GM23248 (cell line): Measurements from ENCODE around the gene ISYNA1. TPM values are rescaled to one million over a fixed set of nuclear protein-coding genes. Genes with fewer than 3 reads are reported as not detected.
A peak's percentile ranks its signal among the peaks of the same experiment; 100 is the strongest.

Experiments
- DNase-seq: peaks from one replicate; pipeline ENCODE4 v3.0.0-alpha.2; 2015
- H2AFZ ChIP-seq: fragments of 200-600 bp; sonication (generic); 2 replicates; pipeline ENCODE4 v1.6.1; 2016; ENCODE audit warnings: antibody characterized with exemption
- H3F3A ChIP-seq: fragments of 200-600 bp; sonication (generic); 2 replicates; pipeline ENCODE4 v1.6.1; 2016; ENCODE audit warnings: mild to moderate bottlenecking, antibody characterized with exemption, mixed run types; ENCODE audit not compliant: insufficient read depth
- H3K27ac ChIP-seq: fragments of 200-600 bp; sonication (generic); 2 replicates; pipeline ENCODE4 v1.5.1; 2016; ENCODE audit warnings: mild to moderate bottlenecking
- H3K27me3 ChIP-seq: fragments of 200-600 bp; sonication (generic); replicated peaks from 2 replicates; pipeline ENCODE4 v1.6.1; 2016; ENCODE audit warnings: mild to moderate bottlenecking; ENCODE audit not compliant: insufficient read depth
- H3K36me3 ChIP-seq: fragments of 200-600 bp; sonication (generic); 2 replicates; pipeline ENCODE4 v1.6.1; 2016; ENCODE audit warnings: low read depth, mild to moderate bottlenecking
- H3K4me1 ChIP-seq: fragments of 200-600 bp; sonication (generic); 2 replicates; pipeline ENCODE4 v1.6.1; 2016; ENCODE audit warnings: mild to moderate bottlenecking; ENCODE audit not compliant: insufficient read depth
- H3K4me2 ChIP-seq: fragments of 200-600 bp; sonication (generic); one replicate; pipeline ENCODE4 v1.6.1; 2016; ENCODE audit warnings: mild to moderate bottlenecking; ENCODE audit not compliant: unreplicated experiment
- H3K4me3 ChIP-seq: fragments of 200-600 bp; sonication (generic); 2 replicates; pipeline ENCODE4 v1.5.1; 2016; ENCODE audit warnings: mild to moderate bottlenecking
- H3K79me2 ChIP-seq: fragments of 200-600 bp; sonication (generic); 2 replicates; pipeline ENCODE4 v1.6.1; 2016; ENCODE audit warnings: mild to moderate bottlenecking; ENCODE audit not compliant: insufficient read depth
- H3K9ac ChIP-seq: fragments of 200-600 bp; sonication (generic); 2 replicates; pipeline ENCODE4 v1.6.1; 2016; ENCODE audit warnings: mild to moderate bottlenecking
- H3K9me2 ChIP-seq: fragments of 200-600 bp; sonication (generic); 2 replicates; pipeline ENCODE4 v1.6.1; 2016; ENCODE audit warnings: mixed run types, mild to moderate bottlenecking, moderate library complexity; ENCODE audit not compliant: insufficient read depth
- H3K9me3 ChIP-seq: fragments of 200-600 bp; sonication (generic); one replicate; pipeline ENCODE4 v1.6.1; 2017; ENCODE audit warnings: low read depth
- H4K20me1 ChIP-seq: fragments of 200-600 bp; sonication (generic); 2 replicates; pipeline ENCODE4 v1.6.0; 2016; ENCODE audit not compliant: insufficient read depth
- EZH2 ChIP-seq: fragments of 200-600 bp; sonication (generic); IDR thresholded peaks from 2 replicates; pipeline ENCODE4 v1.6.1; 2018; ENCODE audit warnings: antibody characterized with exemption, mild to moderate bottlenecking; ENCODE audit not compliant: insufficient read depth, poor library complexity, severe bottlenecking
- EZH2phosphoT487 ChIP-seq: fragments of 200-600 bp; sonication (generic); IDR thresholded peaks from 2 replicates; pipeline ENCODE4 v1.6.1; 2018; ENCODE audit warnings: antibody characterized with exemption, moderate library complexity, mild to moderate bottlenecking, low read depth; ENCODE audit not compliant: insufficient read depth
- WGBS, 2 experiments: methylation state at CpG; one replicate each; pipeline ENCODE4 v1.1.6; 2015 to 2017; ENCODE audit warnings: low lambda C conversion rate in 2 of 2, low coverage in 1 of 2; ENCODE audit errors: missing lambda C conversion rate in 2 of 2; 5-methylcytosine and 5-hydroxymethylcytosine counted together
- in situ Hi-C: fragments of 300-500 bp; cut with MboI; formaldehyde crosslinking; loops from 2 replicates; pipeline ENCODE4 v1.15.0; 2020
- polyA plus RNA-seq: library from polyadenylated mRNA; unstranded; fragments of >200 nt; fragmentation: Nextera tagmentation; extraction: Ambion mirVana; gene quantifications from 2 replicates; pipeline ENCODE4 v1.2.1, GENCODE V29; 2016
- total RNA-seq: library from RNA; depleted of rRNA; stranded (reverse); fragments of >200 nt; shearing (Covaris generic); gene quantifications from 2 replicates; pipeline ENCODE4 v1.2.3, GENCODE V29; 2014

ISYNA1 gene
- total and polyA plus RNA-seq, 2 experiments from 2014 or later: 5.5 to 17.2 TPM

DNA sequence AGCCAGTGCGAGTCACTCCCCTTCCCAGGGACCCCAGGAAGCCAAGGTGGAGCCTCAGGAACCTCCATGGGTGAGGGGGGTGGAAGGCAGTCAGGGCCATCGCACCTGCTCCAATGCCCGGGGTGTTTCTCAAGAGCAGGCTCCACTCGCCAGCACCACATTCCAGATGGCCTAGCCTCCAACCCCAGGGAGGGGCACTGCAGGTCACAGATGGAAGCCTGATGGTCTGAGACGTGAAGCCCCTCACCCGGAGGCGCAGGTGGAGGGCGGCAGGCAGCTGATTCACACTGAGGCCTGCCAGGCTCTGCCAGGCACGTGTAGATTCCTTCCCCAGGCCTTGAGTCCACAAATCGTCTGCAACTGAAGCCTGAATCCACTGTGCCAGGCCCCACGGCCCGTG, 23.0 kb upstream of the ISYNA1 start:
- DNase-seq: no peak
- WGBS, 2 experiments: 74 to 76% methylated on average over 12 of the region's 12 CpGs
- TF ChIP-seq EZH2 (no peak), EZH2phosphoT487 (no peak)
- no peaks in the 10 kb centered on the region for H3K27me3 ChIP-seq
- no peak overlapping the region for H3K9ac ChIP-seq
- peaks cover 31% of the 10 kb centered on the region for H3K4me1 ChIP-seq
- no peak overlapping the region for H3K4me3 ChIP-seq
- peaks cover 37% of the 10 kb centered on the region for H3K79me2 ChIP-seq
- H3F3A ChIP-seq: peaks cover 12% of the 10 kb centered on the region; the same call in 1 of the 2 replicates
- H3K4me2 ChIP-seq: no peak overlapping the region
- in situ Hi-C loops: loop anchor here (25.0 kb wide), 2 partner anchors 126 to 376 kb away; partner anchors contain the start of genes REX1BD and UPF1
- H3K9me3 ChIP-seq: no peaks in the 10 kb centered on the region
- H3K9me2 ChIP-seq: no peaks in the 10 kb centered on the region
- peaks cover 14% of the 10 kb centered on the region for H3K36me3 ChIP-seq
- no peak overlapping the region for H2AFZ ChIP-seq
- H3K27ac ChIP-seq: no peak overlapping the region
- H4K20me1 ChIP-seq: 0 out of 2 replicates have a peak, but pooled peaks cover 6% of the 10 kb centered on the region

DNA sequence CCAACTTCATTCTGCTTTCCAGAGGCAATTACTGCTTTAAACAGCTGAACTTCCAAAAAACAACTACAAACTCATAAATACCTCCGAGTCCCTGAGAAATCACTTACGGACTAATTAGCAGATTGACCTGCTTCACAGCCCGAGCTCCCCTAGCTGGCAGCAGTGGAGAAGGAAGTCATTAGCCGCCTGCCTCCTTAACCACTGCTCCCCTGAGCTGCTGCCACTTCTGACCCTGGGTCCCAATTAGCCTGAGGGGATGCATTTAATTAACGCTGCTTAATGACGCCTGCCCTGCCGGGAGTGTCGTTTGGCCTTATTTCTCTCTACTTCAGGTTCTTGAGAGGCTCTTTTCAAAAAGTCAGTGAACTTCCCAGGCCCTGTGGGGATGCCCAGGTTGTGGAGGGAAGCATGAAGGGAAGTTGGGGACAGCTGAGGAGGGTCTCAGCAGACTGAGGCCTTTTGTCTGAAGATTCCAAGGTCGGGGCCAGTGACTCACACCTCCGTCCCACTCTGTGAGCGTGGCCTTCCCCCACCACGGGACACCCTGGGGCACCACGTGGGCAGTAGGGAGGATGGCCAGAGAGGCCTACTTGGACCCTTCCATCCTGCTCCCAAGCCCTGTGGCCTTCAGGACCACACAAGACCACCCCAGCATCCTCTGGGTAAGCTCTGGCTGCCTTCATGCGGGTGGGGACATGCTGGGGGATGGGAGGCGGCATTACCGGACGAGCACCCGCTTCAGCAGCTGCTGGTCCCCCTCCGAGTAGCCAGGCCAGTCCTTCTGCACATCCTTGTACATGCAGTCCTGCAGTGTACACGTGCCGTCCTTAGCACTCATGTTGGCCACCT, 19.8 kb upstream of the ISYNA1 start:
- no peak for DNase-seq
- Histone ChIP-seq H3K9ac (no peak overlapping the region), H3K9me2 (no peaks in the 10 kb centered on the region), H3K79me2 (peaks cover 24% of the 10 kb centered on the region), H3K4me1 (peaks cover 33% of the 10 kb centered on the region), H2AFZ (no peak overlapping the region), H3K9me3 (no peaks in the 10 kb centered on the region), H3K4me2 (no peak overlapping the region), H4K20me1 (no peaks in the 10 kb centered on the region), H3K36me3 (peaks cover 14% of the 10 kb centered on the region), H3F3A (peaks cover 19% of the 10 kb centered on the region), H3K27me3 (no peaks in the 10 kb centered on the region), H3K4me3 (no peak overlapping the region), H3K27ac (no peak overlapping the region)
- 77 to 80% methylated on average over 19 to 21 of the region's 21 CpGs for WGBS, 2 experiments
- in situ Hi-C loops: loop anchor here (25.0 kb wide), 2 partner anchors 130 to 380 kb away; partner anchors contain the start of genes REX1BD and UPF1
- TF ChIP-seq EZH2 (no peak), EZH2phosphoT487 (no peak)

DNA sequence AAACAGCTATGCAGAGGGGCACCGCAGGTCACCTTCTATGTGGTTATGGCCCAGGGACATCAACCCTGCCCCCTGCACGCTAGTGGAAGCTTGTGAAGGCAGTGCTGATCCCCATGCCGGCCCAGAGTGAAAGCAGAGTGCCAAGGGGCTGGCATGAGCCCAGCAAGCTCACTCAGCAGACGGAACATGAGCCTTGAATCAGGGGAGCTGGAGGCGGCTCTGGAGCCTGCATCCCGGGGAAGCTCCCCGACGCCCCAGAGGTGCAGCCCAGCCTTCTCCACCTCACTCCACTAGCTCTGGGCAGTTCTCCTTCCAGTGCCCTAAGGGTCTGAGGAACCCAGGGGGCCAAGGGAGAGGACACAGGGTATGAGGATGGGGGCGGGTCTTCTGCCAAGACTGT, 19.0 kb upstream of the ISYNA1 start:
- peak; percentile 75 for DNase-seq
- no peaks in the 10 kb centered on the region for H4K20me1 ChIP-seq
- H3K27ac ChIP-seq: no peak overlapping the region
- TF ChIP-seq EZH2 (no peak), EZH2phosphoT487 (no peak)
- H3K4me3 ChIP-seq: no peak overlapping the region
- H3F3A ChIP-seq: peaks cover 19% of the 10 kb centered on the region
- peaks cover 40% of the 10 kb centered on the region for H3K4me1 ChIP-seq
- no peak overlapping the region for H3K9ac ChIP-seq
- 40 to 41% methylated on average over 8 to 9 of the region's 9 CpGs for WGBS, 2 experiments
- in situ Hi-C loops: loop anchor here (25.0 kb wide), 2 partner anchors 130 to 380 kb away; partner anchors contain the start of genes REX1BD and UPF1
- H3K4me2 ChIP-seq: no peak overlapping the region
- no peaks in the 10 kb centered on the region for H3K9me3 ChIP-seq
- H3K27me3 ChIP-seq: no peaks in the 10 kb centered on the region
- H3K9me2 ChIP-seq: no peaks in the 10 kb centered on the region
- peaks cover 19% of the 10 kb centered on the region for H3K79me2 ChIP-seq
- peaks cover 14% of the 10 kb centered on the region for H3K36me3 ChIP-seq
- H2AFZ ChIP-seq: no peak overlapping the region

- WGBS, 2 experiments: 82% methylated on average over 4 of the region's 4 CpGs
Measured at GRCh38 chr19:18456279-18456678, 18.3 kb upstream of the ISYNA1 start.

More at GRCh38 chr19:18456279-18456678, 18.3 kb upstream of the ISYNA1 start:
- Histone ChIP-seq H3K27me3 (no peaks in the 10 kb centered on the region), H3K9ac (no peak overlapping the region), H3K27ac (no peak overlapping the region), H3K4me2 (no peak overlapping the region), H3K36me3 (peaks cover 14% of the 10 kb centered on the region), H3K9me3 (no peaks in the 10 kb centered on the region), H3K9me2 (no peaks in the 10 kb centered on the region), H4K20me1 (no peaks in the 10 kb centered on the region), H3F3A (peaks cover 19% of the 10 kb centered on the region), H3K4me1 (peaks cover 41% of the 10 kb centered on the region), H2AFZ (no peak overlapping the region), H3K79me2 (peaks cover 16% of the 10 kb centered on the region), H3K4me3 (no peak overlapping the region)
- in situ Hi-C loops: loop anchor here (25.0 kb wide), 2 partner anchors 131 to 381 kb away; partner anchors contain the start of genes REX1BD and UPF1
- no peak for DNase-seq
- TF ChIP-seq EZH2phosphoT487 (no peak), EZH2 (no peak)
